ENCODE data around the gene C3orf22.

C3orf22 gene

DNA sequence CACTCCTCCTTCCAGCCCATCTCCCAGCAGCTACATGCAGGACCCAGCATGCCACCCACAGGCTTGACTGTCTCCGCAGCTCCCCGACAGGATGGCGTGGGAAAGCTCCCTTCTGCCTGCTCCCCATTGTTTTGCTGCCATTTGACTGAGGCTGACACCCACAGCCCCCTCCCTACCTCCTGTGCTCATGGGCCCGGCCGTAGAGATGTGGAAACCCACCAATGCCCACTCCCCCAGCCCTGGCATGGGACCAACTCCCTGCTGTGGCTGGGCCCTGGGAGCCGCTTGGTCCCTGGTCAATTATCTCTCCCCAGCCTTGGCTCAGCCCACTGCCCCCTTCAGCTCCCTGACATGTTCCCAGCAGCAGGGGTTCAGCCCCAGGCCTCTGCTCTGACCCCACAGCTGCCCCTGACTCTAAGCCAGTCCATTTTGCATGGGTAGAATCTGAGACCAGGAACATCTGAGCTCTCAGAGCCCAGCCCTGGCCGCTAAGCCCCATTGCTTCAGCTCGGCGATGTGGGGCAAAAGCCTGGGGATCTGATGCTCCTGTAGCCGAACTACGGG lies 8.2 kb downstream of the C3orf22 start:
- H4K20me1 ChIP-seq (ENCODE audit: insufficient read depth, low read length, poor library complexity, severe bottlenecking): no peaks in the 10 kb centered on the region

DNA sequence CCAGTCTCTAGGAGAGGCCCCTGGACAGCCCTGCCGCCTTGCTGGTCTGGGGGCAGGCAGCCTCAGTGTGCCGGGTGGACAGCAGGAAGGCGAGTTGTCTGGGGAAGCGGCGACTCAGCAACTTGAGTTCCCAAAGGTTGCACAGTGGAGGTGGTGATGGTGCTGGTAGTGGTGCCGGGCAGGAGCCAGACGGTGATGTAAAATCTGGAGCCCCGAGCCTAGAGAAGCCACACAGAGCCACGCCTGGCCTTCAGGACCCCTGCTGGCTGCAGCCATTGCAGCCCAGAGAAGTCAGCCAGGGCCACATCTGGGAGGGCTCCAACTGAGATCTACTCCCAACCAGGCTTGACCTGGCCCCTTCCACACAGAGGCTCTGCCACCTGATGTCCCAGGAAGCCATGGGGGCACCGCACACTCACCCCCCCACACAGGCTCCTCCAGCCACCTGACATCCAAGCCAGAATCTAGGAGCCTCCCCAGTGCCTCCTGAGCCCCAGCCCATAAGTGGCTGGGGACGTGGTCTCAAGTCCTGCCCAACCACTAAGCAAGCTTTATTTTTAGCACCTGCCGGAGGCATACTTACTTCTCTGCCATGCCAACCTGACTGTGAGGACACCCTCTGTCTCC lies 8.8 kb downstream of the C3orf22 start:
- no peak overlapping the region for H3K4me3 ChIP-seq (ENCODE audit: low read length, poor library complexity, severe bottlenecking)
- TF ChIP-seq EZH2phosphoT487 (IDR thresholded peaks at IDR 0.05; ENCODE audit: borderline replicate concordance): no peak
- TF ChIP-seq CTCF (conservative IDR thresholded peaks at IDR 0.05; ENCODE audit: low read length): no peak
- H3K9ac ChIP-seq (ENCODE audit: low read depth, low read length, poor library complexity, severe bottlenecking): peak overlapping the region; percentile 37
- H4K20me1 ChIP-seq (ENCODE audit: insufficient read depth, low read length, poor library complexity, severe bottlenecking): no peaks in the 10 kb centered on the region
- H3K9me3 ChIP-seq (ENCODE audit: insufficient read depth, low read depth, low read length): no peaks in the 10 kb centered on the region
- H3K4me2 ChIP-seq (ENCODE audit: low read depth, low read length, poor library complexity, severe bottlenecking): peak overlapping the region; percentile 56
- H3K4me1 ChIP-seq (ENCODE audit: insufficient read depth, low read length, poor library complexity, severe bottlenecking): peaks cover 31% of the 10 kb centered on the region
- H2AFZ ChIP-seq (ENCODE audit: low read length): peak overlapping the region; percentile 86
- no peaks in the 10 kb centered on the region for H3F3A ChIP-seq (ENCODE audit: low read depth)
- no peaks in the 10 kb centered on the region for H3K79me2 ChIP-seq (ENCODE audit: insufficient read depth, low read length)
- H3K9me2 ChIP-seq (replicated peaks; ENCODE audit: low read depth, low read length): no peaks in the 10 kb centered on the region
- no peaks in the 10 kb centered on the region for H3K27me3 ChIP-seq (ENCODE audit: insufficient read depth, low read length, poor library complexity, severe bottlenecking)
- H3K36me3 ChIP-seq (ENCODE audit: insufficient read depth, low read length): no peaks in the 10 kb centered on the region

More for the DNA sequence above, 8.2 kb downstream of the C3orf22 start:
- no peak overlapping the region for H3K4me3 ChIP-seq (ENCODE audit: low read length, poor library complexity, severe bottlenecking)
- H2AFZ ChIP-seq (ENCODE audit: low read length): no peak overlapping the region
- TF ChIP-seq EZH2phosphoT487 (IDR thresholded peaks at IDR 0.05; ENCODE audit: borderline replicate concordance) (no peak), CTCF (conservative IDR thresholded peaks at IDR 0.05; ENCODE audit: low read length) (no peak)
- no peaks in the 10 kb centered on the region for H3K9me2 ChIP-seq (replicated peaks; ENCODE audit: low read depth, low read length)
- no peaks in the 10 kb centered on the region for H3F3A ChIP-seq (ENCODE audit: low read depth)
- peaks cover 26% of the 10 kb centered on the region for H3K4me1 ChIP-seq (ENCODE audit: insufficient read depth, low read length, poor library complexity, severe bottlenecking)
- no peaks in the 10 kb centered on the region for H3K27me3 ChIP-seq (ENCODE audit: insufficient read depth, low read length, poor library complexity, severe bottlenecking)
- H3K4me2 ChIP-seq (ENCODE audit: low read depth, low read length, poor library complexity, severe bottlenecking): no peak overlapping the region
- H3K36me3 ChIP-seq (ENCODE audit: insufficient read depth, low read length): no peaks in the 10 kb centered on the region
- H3K9me3 ChIP-seq (ENCODE audit: insufficient read depth, low read depth, low read length): no peaks in the 10 kb centered on the region
- no peaks in the 10 kb centered on the region for H3K79me2 ChIP-seq (ENCODE audit: insufficient read depth, low read length)
- no peak overlapping the region for H3K9ac ChIP-seq (ENCODE audit: low read depth, low read length, poor library complexity, severe bottlenecking)

GRCh38 chr3:126548556-126549466 lies 9.9 kb downstream of the C3orf22 start:
- H3K4me2 ChIP-seq (ENCODE audit: low read depth, low read length, poor library complexity, severe bottlenecking): peak overlapping the region; percentile 56
- no peaks in the 10 kb centered on the region for H3K79me2 ChIP-seq (ENCODE audit: insufficient read depth, low read length)
- TF ChIP-seq EZH2phosphoT487 (IDR thresholded peaks at IDR 0.05; ENCODE audit: borderline replicate concordance) (no peak), CTCF (conservative IDR thresholded peaks at IDR 0.05; ENCODE audit: low read length) (peak; percentile 49)
- no peaks in the 10 kb centered on the region for H3K9me3 ChIP-seq (ENCODE audit: insufficient read depth, low read depth, low read length)
- H2AFZ ChIP-seq (ENCODE audit: low read length): peak overlapping the region; percentile 86
- no peaks in the 10 kb centered on the region for H3K27me3 ChIP-seq (ENCODE audit: insufficient read depth, low read length, poor library complexity, severe bottlenecking)
- H3F3A ChIP-seq (ENCODE audit: low read depth): no peaks in the 10 kb centered on the region
- peak overlapping the region; percentile 37 for H3K9ac ChIP-seq (ENCODE audit: low read depth, low read length, poor library complexity, severe bottlenecking)
- peaks cover 43% of the 10 kb centered on the region for H3K4me1 ChIP-seq (ENCODE audit: insufficient read depth, low read length, poor library complexity, severe bottlenecking)
- no peak overlapping the region for H3K4me3 ChIP-seq (ENCODE audit: low read length, poor library complexity, severe bottlenecking)
- no peaks in the 10 kb centered on the region for H3K36me3 ChIP-seq (ENCODE audit: insufficient read depth, low read length)
- H3K9me2 ChIP-seq (replicated peaks; ENCODE audit: low read depth, low read length): no peaks in the 10 kb centered on the region
- no peaks in the 10 kb centered on the region for H4K20me1 ChIP-seq (ENCODE audit: insufficient read depth, low read length, poor library complexity, severe bottlenecking)

Measured in Loucy (cell line).